HUES48 (cell line): ENCODE results near the gene CACFD1.

Experiments
- H3K27ac ChIP-seq: one replicate; pipeline ENCODE4 v1.7.0; 2013; ENCODE audit warnings: low read depth, low read length, inconsistent platforms
- H3K27me3 ChIP-seq: 2 replicates; pipeline ENCODE4 v1.6.1; 2013; ENCODE audit warnings: mild to moderate bottlenecking, low read length; ENCODE audit not compliant: control insufficient read depth, insufficient read depth
- H3K36me3 ChIP-seq: 2 replicates; pipeline ENCODE4 v1.6.1; 2013; ENCODE audit warnings: low read length; ENCODE audit not compliant: control insufficient read depth, insufficient read depth
- H3K4me1 ChIP-seq: 2 replicates; pipeline ENCODE4 v1.6.1; 2013; ENCODE audit warnings: mild to moderate bottlenecking, low read length; ENCODE audit not compliant: control insufficient read depth, insufficient read depth
- H3K4me3 ChIP-seq: 2 replicates; pipeline ENCODE4 v1.5.1; 2013; ENCODE audit warnings: mild to moderate bottlenecking, low read depth, low read length
- H3K9ac ChIP-seq: 2 replicates; pipeline ENCODE4 v1.6.1; 2013; ENCODE audit warnings: mild to moderate bottlenecking, low read depth, low read length, moderate library complexity
- H3K9me3 ChIP-seq: 2 replicates; pipeline ENCODE4 v1.6.1; 2013; ENCODE audit warnings: low read length; ENCODE audit not compliant: control insufficient read depth, insufficient read depth

The CACFD1 gene

GRCh38 chr9:133454943-133455673 lies 4.7 kb upstream of the CACFD1 start:
- Histone ChIP-seq H3K4me1 (0 out of 2 replicates have a peak, but pooled peaks cover 5% of the 10 kb centered on the region), H3K27me3 (no peaks in the 10 kb centered on the region), H3K27ac (no peak overlapping the region), H3K4me3 (no peak overlapping the region), H3K9ac (no peak overlapping the region), H3K9me3 (no peaks in the 10 kb centered on the region), H3K36me3 (no peaks in the 10 kb centered on the region)

GRCh38 chr9:133455936-133456335 lies 3.8 kb upstream of the CACFD1 start:
- no peak overlapping the region for H3K4me3 ChIP-seq
- H3K9me3 ChIP-seq = no peaks in the 10 kb centered on the region
- H3K27ac ChIP-seq = no peak overlapping the region
- H3K4me1 ChIP-seq = peaks cover 10% of the 10 kb centered on the region
- H3K36me3 ChIP-seq = no peaks in the 10 kb centered on the region
- H3K9ac ChIP-seq = no peak overlapping the region
- H3K27me3 ChIP-seq = no peaks in the 10 kb centered on the region

DNA sequence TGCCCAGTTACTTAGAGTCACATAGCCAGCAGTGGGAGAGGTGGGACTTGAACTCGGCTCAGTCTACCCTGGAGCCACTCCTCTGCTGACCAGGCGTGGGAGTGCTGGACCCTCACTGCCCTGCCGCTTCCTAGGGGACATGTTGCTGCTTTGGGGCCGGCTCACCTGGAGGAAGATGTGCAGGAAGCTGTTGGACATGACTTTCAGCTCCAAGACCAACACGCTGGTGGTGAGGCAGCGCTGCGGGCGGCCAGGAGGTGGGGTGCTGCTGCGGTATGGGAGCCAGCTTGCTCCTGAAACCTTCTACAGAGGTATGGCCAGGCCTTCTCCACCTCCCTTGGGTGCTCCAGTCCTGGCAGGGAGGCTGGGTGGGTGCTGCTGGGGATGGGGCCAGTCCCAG lies 3.4 kb upstream of the CACFD1 start:
- no peak overlapping the region for H3K9ac ChIP-seq
- no peaks in the 10 kb centered on the region for H3K27me3 ChIP-seq
- no peak overlapping the region for H3K27ac ChIP-seq
- H3K36me3 ChIP-seq = no peaks in the 10 kb centered on the region
- no peak overlapping the region for H3K4me3 ChIP-seq
- peaks cover 12% of the 10 kb centered on the region for H3K4me1 ChIP-seq
- H3K9me3 ChIP-seq = no peaks in the 10 kb centered on the region

DNA sequence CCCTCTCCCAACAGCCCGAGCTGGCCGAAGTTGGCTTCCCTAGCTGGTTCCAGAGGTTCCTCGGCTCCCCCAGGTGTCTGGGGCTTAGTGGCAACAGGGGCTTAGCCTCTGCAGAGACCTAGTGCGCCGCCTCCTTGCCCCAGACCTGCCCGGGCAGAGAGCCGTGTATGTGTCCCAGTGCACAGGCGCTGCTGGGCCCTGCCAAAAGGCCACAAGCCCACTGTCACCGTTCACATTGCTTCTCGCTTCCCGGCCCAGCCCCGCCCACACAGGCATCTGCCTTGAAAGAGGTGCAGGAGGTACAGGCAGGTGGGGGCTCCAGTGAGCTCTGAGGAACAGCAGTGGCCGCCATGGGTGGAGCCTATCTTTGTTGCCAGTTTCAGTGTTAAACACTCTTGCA lies 2.5 kb upstream of the CACFD1 start:
- Histone ChIP-seq H3K4me1 (peaks cover 14% of the 10 kb centered on the region), H3K4me3 (no peak overlapping the region), H3K27me3 (no peaks in the 10 kb centered on the region), H3K9me3 (no peaks in the 10 kb centered on the region), H3K36me3 (no peaks in the 10 kb centered on the region), H3K27ac (no peak overlapping the region), H3K9ac (no peak overlapping the region)

DNA sequence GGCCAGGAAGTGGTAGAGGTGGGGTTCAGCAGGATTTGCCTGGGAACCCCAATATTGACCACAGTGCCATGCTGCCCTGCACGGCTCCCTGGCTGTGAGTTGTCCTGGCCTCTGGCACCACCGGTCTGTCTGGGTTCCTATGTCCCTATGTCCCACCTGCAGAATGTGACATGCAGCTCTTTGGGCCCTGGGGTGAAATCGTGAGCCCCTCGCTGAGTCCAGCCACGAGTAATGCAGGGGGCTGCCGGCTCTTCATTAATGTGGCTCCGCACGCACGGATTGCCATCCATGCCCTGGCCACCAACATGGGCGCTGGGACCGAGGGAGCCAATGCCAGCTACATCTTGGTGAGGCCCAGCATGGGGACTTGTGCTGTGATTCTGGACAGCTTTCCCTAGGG lies 2.0 kb upstream of the CACFD1 start:
- Histone ChIP-seq H3K9ac (no peak overlapping the region), H3K27ac (no peak overlapping the region), H3K4me3 (no peak overlapping the region), H3K9me3 (no peaks in the 10 kb centered on the region), H3K4me1 (peaks cover 14% of the 10 kb centered on the region), H3K36me3 (no peaks in the 10 kb centered on the region), H3K27me3 (no peaks in the 10 kb centered on the region)

DNA sequence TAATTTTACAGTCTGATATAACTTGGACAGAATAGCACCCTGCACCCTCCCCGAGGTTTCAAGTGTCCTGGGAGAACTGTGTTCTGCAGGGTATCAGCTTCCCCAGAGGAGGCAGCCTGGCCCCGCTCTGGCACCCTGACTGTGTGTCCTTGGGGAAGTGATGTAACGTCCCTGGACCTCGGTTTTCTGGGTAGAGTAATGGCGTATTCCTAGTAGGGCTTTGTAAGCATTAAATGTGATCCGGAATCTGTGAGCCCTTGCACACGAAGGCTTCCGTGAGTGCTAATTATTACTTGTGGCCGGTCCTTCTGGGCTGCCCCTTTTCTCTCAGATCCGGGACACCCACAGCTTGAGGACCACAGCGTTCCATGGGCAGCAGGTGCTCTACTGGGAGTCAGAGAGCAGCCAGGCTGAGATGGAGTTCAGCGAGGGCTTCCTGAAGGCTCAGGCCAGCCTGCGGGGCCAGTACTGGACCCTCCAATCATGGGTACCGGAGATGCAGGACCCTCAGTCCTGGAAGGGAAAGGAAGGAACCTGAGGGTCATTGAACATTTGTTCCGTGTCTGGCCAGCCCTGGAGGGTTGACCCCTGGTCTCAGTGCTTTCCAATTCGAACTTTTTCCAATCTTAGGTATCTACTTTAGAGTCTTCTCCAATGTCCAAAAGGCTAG lies 1.0 kb upstream of the CACFD1 start:
- Histone ChIP-seq H3K27ac (no peak overlapping the region), H3K4me1 (peaks cover 14% of the 10 kb centered on the region), H3K4me3 (peak overlapping the region; percentile 63), H3K9me3 (no peaks in the 10 kb centered on the region), H3K27me3 (no peaks in the 10 kb centered on the region), H3K36me3 (no peaks in the 10 kb centered on the region), H3K9ac (no peak overlapping the region)

GRCh38 chr9:133460405-133461175 lies 812 bp downstream of the CACFD1 start:
- peaks cover 14% of the 10 kb centered on the region for H3K4me1 ChIP-seq
- H3K9ac ChIP-seq = peak overlapping the region; percentile 12; the same call in 1 of the 2 replicates
- H3K36me3 ChIP-seq = peaks cover 9% of the 10 kb centered on the region; the same call in 1 of the 2 replicates
- H3K4me3 ChIP-seq = peak overlapping the region; percentile 93
- H3K27me3 ChIP-seq = no peaks in the 10 kb centered on the region
- H3K9me3 ChIP-seq = no peaks in the 10 kb centered on the region
- peak overlapping the region; percentile 95 for H3K27ac ChIP-seq

- Histone ChIP-seq H3K36me3 (peaks cover 9% of the 10 kb centered on the region; the same call in 1 of the 2 replicates), H3K27me3 (no peaks in the 10 kb centered on the region), H3K27ac (no peak overlapping the region), H3K4me3 (no peak overlapping the region), H3K9me3 (no peaks in the 10 kb centered on the region), H3K9ac (no peak overlapping the region), H3K4me1 (peaks cover 14% of the 10 kb centered on the region)
Observed at GRCh38 chr9:133461975-133462374, 2.2 kb downstream of the CACFD1 start.

DNA sequence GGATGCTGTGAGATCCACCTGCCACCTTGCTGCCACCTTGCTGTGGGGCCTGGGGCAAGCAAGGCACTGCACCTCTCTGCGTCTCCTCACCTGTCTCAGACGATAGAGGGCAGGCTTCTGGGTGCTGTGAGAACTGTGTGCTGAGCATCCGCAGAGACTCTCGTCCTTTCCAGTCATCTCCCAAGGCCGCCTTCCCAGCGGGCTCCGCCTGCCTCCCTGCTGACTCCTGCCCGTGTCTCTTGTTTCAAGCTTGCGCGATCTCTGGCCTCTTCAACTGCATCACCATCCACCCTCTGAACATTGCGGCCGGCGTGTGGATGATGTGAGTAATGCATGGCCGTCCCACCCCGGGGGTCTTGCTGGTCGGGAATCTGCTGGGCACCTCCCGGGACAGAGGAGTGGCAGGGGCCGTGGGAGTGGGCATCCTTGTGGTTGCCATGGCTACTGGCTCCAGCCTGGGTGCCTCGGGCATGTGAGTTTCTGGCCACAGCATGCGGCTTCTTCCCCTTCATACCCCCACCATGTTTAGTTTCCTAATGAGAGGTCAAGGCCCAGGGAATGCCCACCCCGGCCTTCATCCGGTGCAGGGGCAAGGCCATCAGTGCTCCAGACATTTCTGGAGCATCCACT lies 3.6 kb downstream of the CACFD1 start:
- Histone ChIP-seq H3K36me3 (peaks cover 9% of the 10 kb centered on the region; the same call in 1 of the 2 replicates), H3K9me3 (no peaks in the 10 kb centered on the region), H3K27me3 (no peaks in the 10 kb centered on the region), H3K4me1 (peaks cover 14% of the 10 kb centered on the region), H3K9ac (no peak overlapping the region), H3K4me3 (no peak overlapping the region), H3K27ac (no peak overlapping the region)

GRCh38 chr9:133463864-133464615 lies 4.3 kb downstream of the CACFD1 start:
- Histone ChIP-seq H3K4me1 (peaks cover 11% of the 10 kb centered on the region), H3K36me3 (peaks cover 9% of the 10 kb centered on the region; the same call in 1 of the 2 replicates), H3K9me3 (no peaks in the 10 kb centered on the region), H3K9ac (no peak overlapping the region), H3K27ac (no peak overlapping the region), H3K27me3 (no peaks in the 10 kb centered on the region), H3K4me3 (no peak overlapping the region)
